GM06990 (cell line): ENCODE measurements around the gene DSCAM.

Source experiments
- DNase-seq: peaks from one replicate; pipeline ENCODE4 v3.0.0-alpha.2; 2011; ENCODE audit not compliant: insufficient read length; ENCODE audit errors: extremely low read depth
- H3K27me3 ChIP-seq: replicated peaks from 2 replicates; pipeline ENCODE4 v1.6.0; 2011; ENCODE audit warnings: low read length; ENCODE audit not compliant: control insufficient read depth, insufficient read depth
- H3K36me3 ChIP-seq: 2 replicates; pipeline ENCODE4 v1.5.1; 2011; ENCODE audit warnings: low read length; ENCODE audit not compliant: control insufficient read depth, insufficient read depth
- H3K4me3 ChIP-seq: replicated peaks from 2 replicates; pipeline ENCODE4 v1.5.1; 2011; ENCODE audit warnings: low read depth, mild to moderate bottlenecking, control low read depth, low read length
- CTCF ChIP-seq: IDR thresholded peaks from 2 replicates; pipeline ENCODE4 v1.5.1; 2011; ENCODE audit warnings: low read length, control low read depth, mild to moderate bottlenecking, inconsistent platforms; ENCODE audit not compliant: insufficient read depth, poor library complexity, severe bottlenecking

DSCAM gene

GRCh38 chr21:40851749-40852148 lies 4.8 kb upstream of the DSCAM start:
- Histone ChIP-seq H3K27me3 (no peaks in the 10 kb centered on the region), H3K4me3 (no peak overlapping the region), H3K36me3 (no peaks in the 10 kb centered on the region)
- no peak for TF ChIP-seq CTCF
- no peak for DNase-seq

GRCh38 chr21:40850071-40850470 lies 3.1 kb upstream of the DSCAM start:
- Histone ChIP-seq H3K27me3 (no peaks in the 10 kb centered on the region), H3K4me3 (no peak overlapping the region), H3K36me3 (no peaks in the 10 kb centered on the region)
- no peak for TF ChIP-seq CTCF
- DNase-seq = no peak

GRCh38 chr21:40847951-40848350 lies 993 bp upstream of the DSCAM start:
- Histone ChIP-seq H3K36me3 (no peaks in the 10 kb centered on the region), H3K4me3 (no peak overlapping the region), H3K27me3 (no peaks in the 10 kb centered on the region)
- DNase-seq = no peak
- TF ChIP-seq CTCF = no peak

GRCh38 chr21:40846103-40846502 lies 855 bp downstream of the DSCAM start:
- no peaks in the 10 kb centered on the region for H3K36me3 ChIP-seq
- no peaks in the 10 kb centered on the region for H3K27me3 ChIP-seq
- no peak for DNase-seq
- H3K4me3 ChIP-seq = no peak overlapping the region
- no peak for TF ChIP-seq CTCF

GRCh38 chr21:40845441-40845995 lies 1.4 kb downstream of the DSCAM start:
- no peak for DNase-seq
- Histone ChIP-seq H3K27me3 (no peaks in the 10 kb centered on the region), H3K36me3 (no peaks in the 10 kb centered on the region), H3K4me3 (no peak overlapping the region)
- TF ChIP-seq CTCF = no peak

- Histone ChIP-seq H3K36me3 (no peaks in the 10 kb centered on the region), H3K4me3 (no peak overlapping the region), H3K27me3 (no peaks in the 10 kb centered on the region)
- DNase-seq = no peak
- no peak for TF ChIP-seq CTCF
Measured at GRCh38 chr21:40844935-40845334, 2.0 kb downstream of the DSCAM start.
